Measurements from ENCODE around the gene RNF213.

Gene RNF213

DNA sequence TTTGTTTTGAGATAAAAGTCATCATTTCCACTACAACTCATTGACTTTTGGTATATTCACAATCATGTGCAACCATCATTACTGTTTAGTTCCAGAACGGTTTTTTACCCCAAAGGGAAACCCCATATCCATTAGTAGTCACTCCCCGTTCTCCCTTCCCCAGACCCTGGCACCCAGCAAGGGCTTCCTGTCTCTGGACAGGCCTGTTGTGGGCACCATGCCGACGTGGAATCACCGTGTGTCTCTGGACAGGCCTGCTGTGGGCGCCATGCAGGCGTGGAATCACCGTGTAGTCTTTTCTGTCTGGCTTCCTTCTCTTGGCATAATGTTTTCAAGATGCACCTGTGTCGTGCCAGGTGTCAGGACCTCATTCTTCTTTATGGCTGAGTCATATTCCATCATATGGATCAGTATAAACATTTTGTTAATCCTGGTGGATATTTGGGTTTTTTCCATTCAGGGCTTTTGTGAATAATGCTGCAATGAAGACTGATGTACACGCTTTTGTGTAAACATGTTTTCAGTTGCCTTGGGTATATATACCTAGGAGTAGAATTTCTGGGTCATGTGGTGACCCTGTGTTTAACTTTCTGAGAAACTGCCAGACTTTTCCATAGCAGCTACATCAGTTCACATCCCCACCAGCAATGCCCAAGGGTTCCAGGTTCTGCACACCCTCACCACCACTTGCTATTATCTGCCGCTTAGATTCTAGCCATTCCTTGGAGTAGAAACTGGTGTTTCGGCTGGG lies 173.4 kb downstream of the RNF213 start:
- no peak for DNase-seq (ENCODE audit: low spot score)

DNA sequence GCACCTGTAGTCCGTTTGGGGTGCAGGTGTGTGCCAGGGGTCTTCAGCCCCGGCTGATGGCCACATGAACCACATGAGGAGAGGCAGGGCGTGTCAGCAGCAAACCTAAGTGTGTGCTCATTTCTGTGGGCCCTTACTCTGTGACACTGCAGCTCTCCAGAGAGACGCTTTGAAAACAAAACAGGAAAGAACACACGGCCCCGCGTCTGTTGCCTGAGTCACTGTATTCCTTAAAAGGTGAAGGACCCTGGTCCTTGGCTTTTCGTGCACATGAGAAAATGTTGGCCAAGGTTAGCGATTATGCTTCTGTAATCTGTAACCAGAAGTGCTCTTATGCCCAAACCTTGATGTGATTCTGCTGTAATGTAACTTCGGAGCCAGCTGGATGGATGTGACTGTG lies 176.9 kb downstream of the RNF213 start:
- no peak for DNase-seq (ENCODE audit: low spot score)

DNA sequence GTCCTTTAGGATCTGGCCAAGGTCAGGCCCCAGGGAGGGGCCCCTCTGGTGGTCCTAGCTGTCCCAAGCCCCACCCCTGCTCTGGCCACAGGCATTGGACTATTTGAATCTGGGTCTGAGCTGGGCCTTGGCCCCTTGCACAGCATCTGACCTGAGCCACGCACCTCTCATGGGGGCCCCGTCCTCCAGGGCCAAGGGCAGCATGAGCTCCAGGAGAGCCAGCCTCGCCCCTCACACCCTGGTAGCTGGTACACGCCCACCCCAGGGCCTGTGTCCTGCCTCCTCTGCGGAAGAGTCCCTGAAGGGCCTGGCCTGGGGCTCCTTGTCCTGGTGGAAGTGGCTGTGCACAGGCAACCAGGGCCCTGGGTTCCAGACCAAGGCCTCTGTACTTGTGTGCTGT lies 178.2 kb downstream of the RNF213 start:
- no peak for DNase-seq (ENCODE audit: low spot score)

DNA sequence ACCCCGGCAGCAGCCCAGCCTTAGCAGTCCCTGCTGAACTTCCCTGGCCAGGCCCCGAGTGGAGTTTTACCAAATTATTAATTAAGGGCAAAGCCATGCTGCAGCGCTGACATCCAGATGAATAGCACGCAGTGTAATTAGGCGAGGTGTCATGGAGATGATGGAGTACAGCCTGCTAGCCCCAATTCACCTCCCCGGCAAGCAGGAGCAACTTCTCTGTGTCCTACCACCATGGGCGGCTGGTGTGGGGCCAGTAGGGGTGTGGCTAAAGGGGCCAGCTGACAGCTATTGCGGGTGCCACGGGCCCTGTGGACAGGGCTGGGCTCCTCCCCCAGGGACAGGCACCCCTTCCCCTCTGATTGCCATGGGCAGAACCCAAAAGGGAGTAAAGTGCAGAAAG lies 178.8 kb downstream of the RNF213 start:
- no peak for DNase-seq (ENCODE audit: low spot score)

DNA sequence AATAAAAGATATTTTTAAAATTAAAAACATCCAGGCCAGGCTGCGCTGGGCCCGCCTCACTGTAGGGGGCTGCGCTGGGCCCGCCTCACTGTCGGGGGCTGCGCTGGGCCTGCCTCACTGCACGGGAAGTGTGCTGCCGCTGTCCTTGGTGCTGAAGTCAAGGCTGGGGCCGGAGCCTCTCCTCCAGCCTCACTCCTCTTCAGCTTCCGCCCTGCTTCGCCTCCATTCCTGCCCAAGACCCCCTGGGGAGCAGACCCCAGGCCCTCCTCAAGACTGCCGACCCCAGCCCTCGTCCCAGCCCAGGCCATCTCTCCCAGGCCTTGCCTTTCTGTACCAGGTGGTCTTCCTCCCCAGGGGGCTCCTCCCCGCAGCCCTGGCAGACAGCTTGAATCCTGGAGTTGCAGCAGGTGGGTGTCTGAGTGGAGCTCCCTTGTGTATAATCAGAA lies 180.5 kb downstream of the RNF213 start:
- DNase-seq (ENCODE audit: low spot score), result no peak

DNA sequence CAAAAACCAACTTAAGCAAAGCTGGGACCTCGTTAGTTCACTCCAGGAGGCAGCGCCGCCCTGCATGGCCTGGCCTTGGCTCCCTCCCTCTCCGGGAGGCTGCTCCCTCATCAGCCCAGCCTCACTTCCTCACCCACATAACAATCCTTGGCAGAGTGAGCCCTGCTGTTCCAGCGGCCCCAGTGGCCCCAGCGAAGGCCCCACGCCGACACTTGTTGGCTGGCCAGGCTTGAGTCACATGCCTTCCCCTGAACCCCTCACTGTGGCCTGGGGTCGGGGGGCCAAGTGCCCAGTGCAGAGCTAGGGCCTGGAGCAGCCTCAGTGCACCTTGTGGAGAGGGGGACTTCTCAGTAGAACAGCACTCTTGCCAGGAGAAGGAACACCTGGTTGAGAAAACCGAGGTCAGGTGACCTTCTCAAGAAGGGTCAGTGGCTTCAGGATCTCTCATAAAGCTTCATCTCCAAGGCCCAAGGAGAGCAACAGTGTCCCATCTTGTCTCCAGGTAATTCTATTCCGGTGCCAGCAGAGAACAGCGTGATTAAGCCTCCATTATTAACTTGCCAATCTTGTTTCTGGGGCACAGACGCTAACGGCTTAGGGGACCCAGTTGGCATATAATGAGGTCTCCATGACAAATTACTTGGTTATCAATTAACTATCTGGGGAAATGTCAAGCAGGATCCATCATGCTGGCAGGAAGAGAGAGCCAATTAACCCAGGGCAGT lies 181.1 kb downstream of the RNF213 start:
- DNase-seq (ENCODE audit: low spot score), result peak; percentile 50

DNA sequence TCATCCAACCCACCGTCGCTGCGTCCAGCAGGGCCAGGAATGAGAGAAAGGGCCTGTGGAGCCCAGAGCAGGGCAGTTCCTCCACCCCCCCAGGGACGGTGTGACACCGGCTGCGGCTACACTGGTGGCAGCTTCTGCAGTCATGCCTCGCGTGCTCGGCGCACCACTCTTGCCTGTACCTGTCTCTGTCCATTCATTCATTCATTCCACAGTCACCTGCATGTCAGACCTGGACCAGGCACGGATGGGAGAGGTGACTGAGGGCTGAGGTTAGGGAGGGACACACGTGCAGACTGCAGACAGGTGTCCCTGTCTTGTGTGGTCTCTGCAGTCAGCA lies 181.6 kb downstream of the RNF213 start:
- no peak for DNase-seq (ENCODE audit: low spot score)

DNA sequence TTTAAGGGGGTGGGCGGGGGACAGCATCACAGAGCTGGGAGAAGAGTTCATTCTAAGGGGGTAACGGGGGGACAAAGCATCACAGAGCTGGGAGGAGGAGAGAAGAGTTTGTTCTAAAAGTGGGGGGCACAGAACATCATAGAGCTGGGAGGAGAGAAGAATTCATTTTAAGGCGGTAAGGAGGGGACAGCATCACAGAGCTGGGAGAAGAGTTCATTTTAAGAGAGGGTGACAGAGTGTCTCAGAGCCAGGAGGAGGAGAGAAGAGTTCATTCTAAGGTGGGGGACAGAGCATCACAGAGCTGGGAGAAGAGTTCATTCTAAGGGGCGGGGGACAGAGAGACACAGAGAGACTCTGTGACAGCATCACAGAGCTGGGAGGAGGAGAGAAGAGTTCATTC lies 182.1 kb downstream of the RNF213 start:
- no peak for DNase-seq (ENCODE audit: low spot score)

DNA sequence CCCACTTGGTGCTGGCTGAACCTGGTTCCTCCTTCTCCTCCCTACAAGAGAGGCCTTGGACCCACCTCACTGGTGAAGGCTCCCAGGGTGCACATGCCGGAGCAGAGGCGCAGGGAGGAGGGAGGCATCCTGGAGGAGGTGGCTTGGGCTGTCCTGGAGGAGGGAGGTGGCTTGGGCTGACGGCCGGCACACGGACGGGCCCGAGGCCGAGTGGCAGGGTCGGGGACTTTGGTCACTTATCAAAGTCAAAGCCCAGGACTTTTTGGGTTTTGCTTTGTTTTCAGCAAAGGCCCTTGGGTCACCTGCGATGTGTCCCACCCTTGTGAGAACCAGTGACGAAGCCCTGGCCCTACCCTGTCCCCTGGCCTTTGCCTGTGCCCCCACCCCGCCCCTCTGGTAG lies 182.8 kb downstream of the RNF213 start:
- peak; percentile 49 for DNase-seq (ENCODE audit: low spot score)

DNA sequence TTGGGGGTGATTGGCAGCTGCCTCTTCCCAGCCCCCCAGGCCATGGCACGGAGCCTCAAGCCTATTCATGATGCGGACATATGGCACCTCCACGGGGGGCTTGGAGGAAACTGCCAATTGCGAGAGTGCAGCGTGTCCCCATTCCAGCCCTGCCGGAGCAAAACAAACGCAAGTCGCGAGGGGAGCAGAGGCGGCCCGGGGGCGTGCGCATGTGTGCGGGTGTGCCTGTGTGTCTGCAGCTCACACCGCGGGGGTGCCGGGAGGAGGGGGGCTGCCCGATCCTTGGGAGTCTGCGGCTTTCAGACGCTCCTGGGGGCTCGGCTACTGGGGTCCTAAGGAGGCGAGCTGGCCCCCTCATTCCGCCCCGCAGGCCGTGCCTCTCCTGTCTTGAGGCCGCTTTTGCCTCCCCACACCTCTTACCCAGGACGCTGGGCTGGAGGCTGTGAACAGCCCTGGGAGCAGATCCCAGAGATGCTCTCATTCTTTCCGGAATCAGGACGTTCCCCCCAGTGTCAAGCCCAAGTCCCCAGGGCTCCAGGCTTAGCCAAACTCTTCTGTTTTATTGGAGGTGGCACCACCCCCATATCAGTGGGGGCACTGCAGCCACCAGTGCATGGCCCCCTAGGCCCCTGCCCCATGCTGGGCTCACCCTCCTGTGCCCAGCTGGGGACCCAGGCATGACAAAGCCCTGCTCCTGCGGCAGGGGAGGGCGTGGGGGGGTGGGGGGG lies 183.4 kb downstream of the RNF213 start:
- peak; percentile 88 for DNase-seq (ENCODE audit: low spot score)

DNA sequence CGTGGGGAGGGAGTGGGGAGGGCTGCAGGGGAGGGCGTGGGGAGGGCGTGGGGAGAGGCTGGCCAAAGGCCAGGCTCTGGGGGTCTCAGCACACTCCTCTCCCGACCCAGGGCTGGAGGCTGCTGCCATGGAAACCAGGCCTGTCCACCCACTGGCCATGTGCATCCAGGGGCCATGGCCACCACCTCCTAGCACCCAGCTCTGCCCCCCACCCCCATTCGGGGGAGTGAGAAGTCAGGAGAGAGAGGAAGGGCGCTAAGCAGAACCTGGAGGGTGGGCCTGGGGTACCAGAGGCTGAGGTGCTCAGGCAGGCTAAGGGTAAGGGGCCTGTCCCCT lies 184.0 kb downstream of the RNF213 start:
- DNase-seq (ENCODE audit: low spot score), result no peak

DNA sequence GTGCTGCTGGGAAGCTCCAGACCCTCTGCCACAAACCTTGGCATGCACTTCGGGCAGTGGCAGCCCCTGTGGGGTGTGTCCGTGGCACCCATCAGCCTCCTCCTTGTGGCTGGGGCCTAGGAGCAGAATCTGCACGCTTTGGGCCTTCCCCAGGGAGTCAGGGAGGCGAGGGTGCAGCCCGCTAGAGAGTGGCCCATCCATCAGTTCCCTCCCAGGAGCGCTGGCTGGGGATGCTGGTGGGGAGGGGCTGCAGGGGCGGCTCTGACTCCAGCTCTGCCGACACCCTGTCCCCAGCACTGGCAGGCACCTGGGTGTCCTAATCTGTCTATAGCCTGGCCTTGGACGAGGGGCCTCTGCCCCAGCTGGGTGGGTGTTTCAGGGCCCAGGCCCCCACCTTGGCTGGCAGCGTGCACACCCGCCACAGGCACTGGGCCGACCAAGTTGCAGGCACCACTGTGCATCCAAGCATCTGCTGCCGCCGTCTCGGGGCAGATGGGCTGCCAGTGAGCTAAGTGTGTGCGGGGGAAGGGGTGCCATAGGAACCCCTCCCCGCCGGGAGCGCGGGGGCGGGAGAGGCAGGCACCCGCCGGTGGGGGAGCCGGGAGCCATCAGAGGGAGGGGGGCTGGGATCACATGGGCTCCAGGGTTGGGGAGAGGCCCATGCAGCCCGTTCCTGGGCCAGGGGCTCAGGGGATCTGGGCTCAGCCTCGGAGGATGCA lies 184.5 kb downstream of the RNF213 start:
- DNase-seq (ENCODE audit: low spot score), result no peak

DNA sequence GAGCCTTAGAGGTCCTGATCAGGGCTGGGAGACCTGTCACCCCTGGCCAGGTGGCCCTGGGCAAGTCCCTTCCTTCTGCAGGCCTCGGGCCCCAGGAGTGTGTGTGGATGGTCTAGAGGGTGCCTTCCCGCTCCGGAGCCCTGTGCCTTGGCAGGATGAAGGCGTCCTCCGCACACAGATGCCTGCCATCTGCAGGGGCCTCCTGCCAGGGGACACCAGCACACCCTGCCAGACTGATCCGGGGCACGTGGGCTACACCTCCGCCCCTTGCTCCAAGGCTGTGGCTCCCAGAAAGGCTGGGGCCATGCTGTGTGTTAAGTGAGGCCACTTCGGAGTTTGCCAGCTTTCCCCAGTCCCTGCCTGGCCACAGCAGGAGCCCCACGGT lies 185.1 kb downstream of the RNF213 start:
- DNase-seq (ENCODE audit: low spot score), result peak; percentile 61

DNA sequence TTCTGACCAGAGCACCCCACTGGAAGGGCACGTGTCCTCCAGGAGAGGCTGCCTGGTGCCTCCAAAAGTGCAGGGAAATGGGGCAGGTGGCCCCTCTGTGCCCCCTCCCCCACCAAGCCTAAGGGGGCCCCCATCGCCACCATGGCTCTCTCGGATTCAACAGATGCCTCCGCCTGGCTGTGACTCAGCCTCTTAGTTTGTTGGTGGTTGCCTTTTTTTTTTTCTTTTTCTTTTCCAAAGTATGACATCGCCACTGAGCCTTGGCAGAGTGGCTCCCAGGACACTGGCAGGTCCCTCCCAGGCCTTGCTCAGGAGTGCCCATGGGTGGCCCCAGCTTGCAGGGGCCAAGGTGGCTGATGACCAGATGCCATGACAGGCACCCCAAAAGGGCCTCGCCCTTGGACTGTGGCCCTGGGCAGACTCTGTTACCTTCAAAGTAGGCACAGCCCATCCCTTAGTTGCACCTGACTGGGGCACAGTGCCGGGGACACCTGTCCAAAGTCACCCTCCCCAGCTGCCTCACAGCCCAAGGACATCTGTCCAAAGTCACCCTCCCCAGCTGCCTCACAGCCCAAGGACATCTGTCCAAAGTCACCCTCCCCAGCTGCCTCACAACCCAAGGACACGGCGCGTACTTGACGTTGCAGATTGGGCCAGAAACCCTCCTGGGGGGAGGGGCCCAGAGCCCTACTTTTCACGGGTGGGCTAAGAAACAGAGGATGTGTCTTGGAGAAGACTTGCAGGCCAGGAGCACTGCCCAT lies 186.2 kb downstream of the RNF213 start:
- no peak for DNase-seq (ENCODE audit: low spot score)

DNA sequence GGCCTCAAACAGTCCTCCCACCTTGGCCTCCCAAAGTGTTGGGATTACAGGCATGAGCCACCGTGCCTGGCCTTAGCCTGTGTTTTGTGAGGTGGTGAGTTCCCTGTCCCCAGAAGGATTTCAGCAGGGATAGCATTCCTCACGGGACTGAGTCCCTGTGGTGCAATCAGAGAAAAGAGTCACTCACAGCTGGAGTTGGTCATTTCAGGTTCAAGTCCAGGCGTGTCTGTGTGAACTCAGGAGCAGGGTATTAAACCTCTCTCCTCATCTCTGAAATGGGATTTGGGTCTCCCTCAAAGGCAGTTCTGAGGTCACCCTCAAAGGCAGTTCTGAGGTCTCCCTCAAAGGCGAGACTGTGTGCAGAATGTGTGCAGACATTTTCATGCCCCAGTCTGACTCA lies 187.1 kb downstream of the RNF213 start:
- DNase-seq (ENCODE audit: low spot score), result no peak

Data from cerebellar cortex (tissue), 1 donor.